ENCODE data around the gene SEBOX.

GRCh38 chr17:28335959-28336871, 28.8 kb downstream of the SEBOX start:
- TF ChIP-seq CTCF (conservative IDR thresholded peaks at IDR 0.05 in 1 of 2, IDR thresholded peaks at IDR 0.05 in 1 of 2; ENCODE audit: low read depth in 1 of 2, low read length in 2 of 2) (no peak), EZH2 (IDR thresholded peaks at IDR 0.05; ENCODE audit: low read length, missing control alignments) (no peak)

Data from fibroblast of lung (primary cell).